Endothelial cell of umbilical vein (primary cell): Measurements from ENCODE around the gene GABRB2. TPM values are rescaled to one million over a fixed set of nuclear protein-coding genes. Genes with fewer than 3 reads are reported as not detected.

Source experiments
- BruUV-seq: library from RNA; stranded (reverse); fragments of 400-500 nt; replicated peaks from 2 replicates; lab custom pipeline; 2021; lab: Mats Ljungman, UMichigan
- CTCF ChIA-PET: fragments of 300-600, 350-600 bp; sonication (Branson Sonifier 250); formaldehyde crosslinking; loops from one replicate; lab custom pipeline; 2021; ENCODE audit warnings: antibody characterized with exemption, inconsistent platforms; lab: Charles Lee
- POLR2A ChIA-PET: fragments of 300-600, 350-600 bp; sonication (Branson Sonifier 250); formaldehyde crosslinking; loops from one replicate; lab custom pipeline; 2021; ENCODE audit warnings: antibody characterized with exemption, inconsistent platforms; lab: Charles Lee
- DNase-seq: peaks from one replicate; pipeline ENCODE4 v3.0.0-alpha.2; 2011; ENCODE audit warnings: low read depth, low spot score
- FAIRE-seq: peaks from 2 replicates; lab custom pipeline; 2011; peaks lifted over from hg19 to GRCh38; lab: Jason Lieb, UNC
- H2AFZ ChIP-seq: 2 replicates; pipeline ENCODE4 v1.6.0; 2012; ENCODE audit warnings: low read depth, low read length, control low read depth, inconsistent platforms
- H3K27ac ChIP-seq: 2 replicates; pipeline ENCODE4 v1.5.1; 2011; ENCODE audit warnings: low read depth, mild to moderate bottlenecking, control low read depth, low read length, moderate library complexity; ENCODE audit not compliant: insufficient read depth
- H3K27me3 ChIP-seq, 2 experiments: 2 replicates each; pipeline versions ENCODE4 v1.6.0 to v1.6.1; 2011; ENCODE audit warnings: low read length in 2 of 2, mixed read lengths in 1 of 2; ENCODE audit not compliant: control insufficient read depth in 2 of 2, insufficient read depth in 2 of 2
- H3K36me3 ChIP-seq, 2 experiments: 2 replicates in 1 of 2; 3 replicates in 1 of 2; pipeline ENCODE4 v1.5.1; 2011; ENCODE audit warnings: low read length in 2 of 2, mild to moderate bottlenecking in 1 of 2, moderate library complexity in 1 of 2; ENCODE audit not compliant: control insufficient read depth in 2 of 2, insufficient read depth in 2 of 2; ENCODE audit errors: extremely low read depth in 1 of 2
- H3K4me1 ChIP-seq: 3 replicates; pipeline ENCODE4 v1.5.1; 2011; ENCODE audit warnings: mild to moderate bottlenecking, low read length; ENCODE audit not compliant: control insufficient read depth, insufficient read depth; ENCODE audit errors: extremely low read depth
- H3K4me2 ChIP-seq: 2 replicates; pipeline ENCODE4 v1.6.1; 2011; ENCODE audit warnings: low read length, control low read depth, mixed read lengths; ENCODE audit not compliant: insufficient read depth
- H3K4me3 ChIP-seq, 3 experiments: fragments of 200-600 bp in 1 of 3; sonication (generic), shearing (Covaris generic) in 1 of 3; replicated peaks in 1 of 3; 2 replicates each; pipeline ENCODE4 v1.5.1; 2011 to 2016; ENCODE audit warnings: control low read depth in 3 of 3, low read length in 3 of 3, mild to moderate bottlenecking in 2 of 3, inconsistent platforms in 1 of 3, low read depth in 1 of 3, moderate library complexity in 1 of 3; ENCODE audit not compliant: insufficient read depth in 1 of 3
- H3K79me2 ChIP-seq: 2 replicates; pipeline ENCODE4 v1.6.0; 2012; ENCODE audit warnings: low read length, inconsistent platforms; ENCODE audit not compliant: control insufficient read depth, insufficient read depth
- H3K9ac ChIP-seq: replicated peaks from 2 replicates; pipeline ENCODE3; 2011; ENCODE audit warnings: low read length, control low read depth; ENCODE audit not compliant: insufficient read depth; ENCODE audit errors: extremely low read depth
- H3K9me1 ChIP-seq: replicated peaks from 3 replicates; pipeline ENCODE4 v1.6.0; 2011; ENCODE audit warnings: mild to moderate bottlenecking, low read length; ENCODE audit not compliant: control insufficient read depth, insufficient read depth; ENCODE audit errors: extremely low read depth
- H3K9me3 ChIP-seq: replicated peaks from 2 replicates; pipeline ENCODE4 v1.5.1; 2012; ENCODE audit warnings: low read length, inconsistent platforms; ENCODE audit not compliant: control insufficient read depth, insufficient read depth
- H4K20me1 ChIP-seq: replicated peaks from 2 replicates; pipeline ENCODE3; 2011; ENCODE audit warnings: mild to moderate bottlenecking, low read length; ENCODE audit not compliant: control insufficient read depth, insufficient read depth; ENCODE audit errors: extremely low read depth
- CTCF ChIP-seq, 2 donors: IDR thresholded peaks; 1 replicate in 1 of 2; 2 replicates in 1 of 2; pipeline ENCODE4 v1.5.1; 2011; ENCODE audit warnings: low read length in 2 of 2, mild to moderate bottlenecking in 2 of 2, moderate library complexity in 2 of 2, control low read depth in 1 of 2, inconsistent platforms in 1 of 2, low read depth in 1 of 2; ENCODE audit not compliant: insufficient read depth in 1 of 2; ENCODE audit errors: extremely low read depth in 1 of 2
- FOS ChIP-seq: IDR thresholded peaks from 2 replicates; pipeline ENCODE4 v1.6.1; 2011; ENCODE audit warnings: mild to moderate bottlenecking, low read length, moderate library complexity, borderline replicate concordance; ENCODE audit not compliant: insufficient read depth
- GATA2 ChIP-seq: IDR thresholded peaks from 2 replicates; pipeline ENCODE4 v1.7.0; 2011; ENCODE audit warnings: low read depth, mild to moderate bottlenecking, moderate library complexity, mixed read lengths, low read length; ENCODE audit not compliant: insufficient read length, insufficient read depth
- MYC ChIP-seq: IDR thresholded peaks from one replicate; pipeline ENCODE4 v1.6.1; 2011; ENCODE audit warnings: mild to moderate bottlenecking, low read depth, low read length
- POLR2AphosphoS5 ChIP-seq: IDR thresholded peaks from 2 replicates; pipeline ENCODE4 v1.6.1; 2012; ENCODE audit warnings: low read depth, mild to moderate bottlenecking, control low read depth, low read length, moderate library complexity; ENCODE audit not compliant: insufficient read depth
- dilution Hi-C: fragments of 300-500 bp; cut with MboI; formaldehyde crosslinking; loops from one replicate; pipeline ENCODE4 v1.15.0; 2019; ENCODE audit warnings: low sequenced_read_pairs; ENCODE audit not compliant: extremely low pct_ligation_motif_present
- intact Hi-C: fragments of 100-400 bp; cut with micrococcal nuclease; formaldehyde crosslinking; loops from one replicate; pipeline ENCODE4 v1.10.0; 2022
- polyA plus RNA-seq, 4 experiments: library from polyadenylated mRNA; depleted of rRNA in 3 of 4; stranded (reverse) in 3 of 4; unstranded in 1 of 4; fragments of >200 nt; gene quantifications; 2 replicates each; pipeline versions ENCODE4 v1.2.1 to v1.2.3, GENCODE V29; 2011 to 2012; ENCODE audit warnings: missing spikeins in 1 of 4
- total RNA-seq: library from RNA; stranded (reverse); gene quantifications from 2 replicates; pipeline ENCODE4 v1.2.3, GENCODE V29; 2021
- TF ChIP-seq, protein P1 (sequence below): IDR thresholded peaks from 2 replicates; pipeline ENCODE4 v1.6.1; 2011; ENCODE audit not compliant: insufficient read depth, insufficient read length

GABRB2 gene
- total and polyA plus RNA-seq, 2 donors (not counting 3 experiments of a cell fraction or from before 2014, with no cell fraction given) = not detected

GRCh38 chr5:161373345-161373707, 173.2 kb downstream of the GABRB2 start:
- Histone ChIP-seq H3K36me3 (no peaks in the 10 kb centered on the region), H3K4me2 (no peak overlapping the region), H3K4me3 (no peak overlapping the region), H3K27ac (no peak overlapping the region), H3K79me2 (no peaks in the 10 kb centered on the region), H3K9me1 (no peaks in the 10 kb centered on the region), H2AFZ (no peak overlapping the region), H4K20me1 (no peaks in the 10 kb centered on the region), H3K27me3 (no peaks in the 10 kb centered on the region), H3K9ac (no peak overlapping the region), H3K9me3 (no peaks in the 10 kb centered on the region), H3K4me1 (no peaks in the 10 kb centered on the region)
- POLR2A ChIA-PET = no interaction called here
- CTCF ChIA-PET = no interaction called here
- FAIRE-seq (no peak), DNase-seq (no peak)
- no peak for TF ChIP-seq MYC
- no peak for TF ChIP-seq FOS
- TF ChIP-seq CTCF (IDR thresholded peaks at IDR 0.05; ENCODE audit: extremely low read depth in 1 of 2, insufficient read depth in 1 of 2, low read depth in 1 of 2, low read length in 2 of 2) = no peak
- no peak for TF ChIP-seq GATA2
- no peak for TF ChIP-seq POLR2AphosphoS5
- TF ChIP-seq, protein P1, sequence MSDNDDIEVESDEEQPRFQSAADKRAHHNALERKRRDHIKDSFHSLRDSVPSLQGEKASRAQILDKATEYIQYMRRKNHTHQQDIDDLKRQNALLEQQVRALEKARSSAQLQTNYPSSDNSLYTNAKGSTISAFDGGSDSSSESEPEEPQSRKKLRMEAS = no peak
- no TSS peak for BruUV-seq
- intact Hi-C loops (no loop called here), dilution Hi-C loops (no loop called here)
